Endothelial cell of umbilical vein (primary cell): ENCODE measurements around the gene PTH1R. TPM values are rescaled to one million over a fixed set of nuclear protein-coding genes. Genes with fewer than 3 reads are reported as not detected.

Source experiments
- BruUV-seq: library from RNA; stranded (reverse); fragments of 400-500 nt; replicated peaks from 2 replicates; lab custom pipeline; 2021; lab: Mats Ljungman, UMichigan
- CTCF ChIA-PET: fragments of 300-600, 350-600 bp; sonication (Branson Sonifier 250); formaldehyde crosslinking; loops from one replicate; lab custom pipeline; 2021; ENCODE audit warnings: antibody characterized with exemption, inconsistent platforms; lab: Charles Lee
- POLR2A ChIA-PET: fragments of 300-600, 350-600 bp; sonication (Branson Sonifier 250); formaldehyde crosslinking; loops from one replicate; lab custom pipeline; 2021; ENCODE audit warnings: antibody characterized with exemption, inconsistent platforms; lab: Charles Lee
- DNase-seq: peaks from one replicate; pipeline ENCODE4 v3.0.0-alpha.2; 2011; ENCODE audit warnings: low read depth, low spot score
- FAIRE-seq: peaks from 2 replicates; lab custom pipeline; 2011; peaks lifted over from hg19 to GRCh38; lab: Jason Lieb, UNC
- H2AFZ ChIP-seq: 2 replicates; pipeline ENCODE4 v1.6.0; 2012; ENCODE audit warnings: low read depth, low read length, control low read depth, inconsistent platforms
- H3K27ac ChIP-seq: 2 replicates; pipeline ENCODE4 v1.5.1; 2011; ENCODE audit warnings: low read depth, mild to moderate bottlenecking, control low read depth, low read length, moderate library complexity; ENCODE audit not compliant: insufficient read depth
- H3K27me3 ChIP-seq, 2 experiments: 2 replicates each; pipeline versions ENCODE4 v1.6.0 to v1.6.1; 2011; ENCODE audit warnings: low read length in 2 of 2, mixed read lengths in 1 of 2; ENCODE audit not compliant: control insufficient read depth in 2 of 2, insufficient read depth in 2 of 2
- H3K36me3 ChIP-seq, 2 experiments: 2 replicates in 1 of 2; 3 replicates in 1 of 2; pipeline ENCODE4 v1.5.1; 2011; ENCODE audit warnings: low read length in 2 of 2, mild to moderate bottlenecking in 1 of 2, moderate library complexity in 1 of 2; ENCODE audit not compliant: control insufficient read depth in 2 of 2, insufficient read depth in 2 of 2; ENCODE audit errors: extremely low read depth in 1 of 2
- H3K4me1 ChIP-seq: 3 replicates; pipeline ENCODE4 v1.5.1; 2011; ENCODE audit warnings: mild to moderate bottlenecking, low read length; ENCODE audit not compliant: control insufficient read depth, insufficient read depth; ENCODE audit errors: extremely low read depth
- H3K4me2 ChIP-seq: 2 replicates; pipeline ENCODE4 v1.6.1; 2011; ENCODE audit warnings: low read length, control low read depth, mixed read lengths; ENCODE audit not compliant: insufficient read depth
- H3K4me3 ChIP-seq, 3 experiments: fragments of 200-600 bp in 1 of 3; sonication (generic), shearing (Covaris generic) in 1 of 3; replicated peaks in 1 of 3; 2 replicates each; pipeline ENCODE4 v1.5.1; 2011 to 2016; ENCODE audit warnings: control low read depth in 3 of 3, low read length in 3 of 3, mild to moderate bottlenecking in 2 of 3, inconsistent platforms in 1 of 3, low read depth in 1 of 3, moderate library complexity in 1 of 3; ENCODE audit not compliant: insufficient read depth in 1 of 3
- H3K79me2 ChIP-seq: 2 replicates; pipeline ENCODE4 v1.6.0; 2012; ENCODE audit warnings: low read length, inconsistent platforms; ENCODE audit not compliant: control insufficient read depth, insufficient read depth
- H3K9ac ChIP-seq: replicated peaks from 2 replicates; pipeline ENCODE3; 2011; ENCODE audit warnings: low read length, control low read depth; ENCODE audit not compliant: insufficient read depth; ENCODE audit errors: extremely low read depth
- H3K9me1 ChIP-seq: replicated peaks from 3 replicates; pipeline ENCODE4 v1.6.0; 2011; ENCODE audit warnings: mild to moderate bottlenecking, low read length; ENCODE audit not compliant: control insufficient read depth, insufficient read depth; ENCODE audit errors: extremely low read depth
- H3K9me3 ChIP-seq: replicated peaks from 2 replicates; pipeline ENCODE4 v1.5.1; 2012; ENCODE audit warnings: low read length, inconsistent platforms; ENCODE audit not compliant: control insufficient read depth, insufficient read depth
- H4K20me1 ChIP-seq: replicated peaks from 2 replicates; pipeline ENCODE3; 2011; ENCODE audit warnings: mild to moderate bottlenecking, low read length; ENCODE audit not compliant: control insufficient read depth, insufficient read depth; ENCODE audit errors: extremely low read depth
- CTCF ChIP-seq, 2 donors: IDR thresholded peaks; 1 replicate in 1 of 2; 2 replicates in 1 of 2; pipeline ENCODE4 v1.5.1; 2011; ENCODE audit warnings: low read length in 2 of 2, mild to moderate bottlenecking in 2 of 2, moderate library complexity in 2 of 2, control low read depth in 1 of 2, inconsistent platforms in 1 of 2, low read depth in 1 of 2; ENCODE audit not compliant: insufficient read depth in 1 of 2; ENCODE audit errors: extremely low read depth in 1 of 2
- MAX ChIP-seq: IDR thresholded peaks from 2 replicates; pipeline ENCODE4 v1.6.1; 2011; ENCODE audit not compliant: insufficient read depth, insufficient read length
- MYC ChIP-seq: IDR thresholded peaks from one replicate; pipeline ENCODE4 v1.6.1; 2011; ENCODE audit warnings: mild to moderate bottlenecking, low read depth, low read length
- dilution Hi-C: fragments of 300-500 bp; cut with MboI; formaldehyde crosslinking; loops from one replicate; pipeline ENCODE4 v1.15.0; 2019; ENCODE audit warnings: low sequenced_read_pairs; ENCODE audit not compliant: extremely low pct_ligation_motif_present
- intact Hi-C: fragments of 100-400 bp; cut with micrococcal nuclease; formaldehyde crosslinking; loops from one replicate; pipeline ENCODE4 v1.10.0; 2022
- polyA plus RNA-seq, 4 experiments: library from polyadenylated mRNA; depleted of rRNA in 3 of 4; stranded (reverse) in 3 of 4; unstranded in 1 of 4; fragments of >200 nt; gene quantifications; 2 replicates each; pipeline versions ENCODE4 v1.2.1 to v1.2.3, GENCODE V29; 2011 to 2012; ENCODE audit warnings: missing spikeins in 1 of 4
- total RNA-seq: library from RNA; stranded (reverse); gene quantifications from 2 replicates; pipeline ENCODE4 v1.2.3, GENCODE V29; 2021

PTH1R gene
- total and polyA plus RNA-seq, 2 donors (not counting 3 experiments of a cell fraction or from before 2014, with no cell fraction given), result 0.08 to 0.46 TPM

- Histone ChIP-seq H4K20me1 (no peaks in the 10 kb centered on the region), H3K27me3 (no peaks in the 10 kb centered on the region), H3K4me2 (no peak overlapping the region), H3K4me1 (peaks cover 19% of the 10 kb centered on the region), H2AFZ (no peak overlapping the region), H3K9ac (no peak overlapping the region), H3K27ac (no peak overlapping the region), H3K4me3 (no peak overlapping the region), H3K36me3 (peaks cover 8 to 43% of the 10 kb centered on the region in 2 experiments), H3K79me2 (peaks cover 29% of the 10 kb centered on the region), H3K9me3 (no peaks in the 10 kb centered on the region), H3K9me1 (no peaks in the 10 kb centered on the region)
- TF ChIP-seq CTCF (IDR thresholded peaks at IDR 0.05; ENCODE audit: extremely low read depth in 1 of 2, insufficient read depth in 1 of 2, low read depth in 1 of 2, low read length in 2 of 2) (peak; percentile 69 to 79), MYC (no peak), MAX (no peak)
- BruUV-seq, result no TSS peak
- peak; percentile 53 for DNase-seq
- ChIA-PET POLR2A (no interaction called here), CTCF (interaction anchor here (0.6 to 2.9 kb wide), 33 partner anchors 10 to 400 kb away, joined by 3 to 52 read pairs (median 5); partner anchors contain the start of genes CCDC12 and NBEAL2)
- intact Hi-C loops (loop anchor here (1.0 to 10.0 kb wide), 3 partner anchors 75 to 401 kb away; no protein-coding TSS in a partner anchor), dilution Hi-C loops (no loop called here)
- peak; percentile 83 for FAIRE-seq
Measured at GRCh38 chr3:46923559-46924350, 46.2 kb downstream of the PTH1R start.
